Liver (tissue), 3 donors: Measurements from ENCODE around the gene PSD4.

ENCODE experiments used
- FOXA1 ChIP-seq: IDR thresholded peaks from 2 replicates; pipeline ENCODE4 v1.6.1; 2016; ENCODE audit warnings: antibody characterized with exemption
- GABPA ChIP-seq, 2 donors: IDR thresholded peaks in 1 of 2; conservative IDR thresholded peaks in 1 of 2; 2 replicates each; pipeline ENCODE4 v1.6.1; 2016; ENCODE audit warnings: antibody characterized with exemption in 2 of 2, mild to moderate bottlenecking in 1 of 2, moderate library complexity in 1 of 2
- JUND ChIP-seq, 2 donors: IDR thresholded peaks; 2 replicates each; pipeline ENCODE4 v1.6.1; 2016; ENCODE audit warnings: antibody characterized with exemption in 2 of 2
- MAX ChIP-seq: IDR thresholded peaks from 2 replicates; pipeline ENCODE4 v1.6.1; 2016; ENCODE audit warnings: antibody characterized with exemption
- RXRA ChIP-seq, 2 donors: IDR thresholded peaks; 2 replicates each; pipeline ENCODE4 v1.6.1; 2017 to 2018; ENCODE audit warnings: antibody characterized with exemption in 2 of 2, mild to moderate bottlenecking in 1 of 2
- SP1 ChIP-seq: IDR thresholded peaks from 2 replicates; pipeline ENCODE4 v1.6.1; 2018; ENCODE audit warnings: antibody characterized with exemption, mild to moderate bottlenecking
- TAF1 ChIP-seq: conservative IDR thresholded peaks from 2 replicates; pipeline ENCODE4 v1.6.1; 2016; ENCODE audit warnings: antibody characterized with exemption, mild to moderate bottlenecking
- YY1 ChIP-seq: IDR thresholded peaks from 2 replicates; pipeline ENCODE4 v1.6.1; 2016; ENCODE audit warnings: antibody characterized with exemption, mild to moderate bottlenecking
- TF ChIP-seq, protein P1 (sequence below): fragments of 150-350 bp; IDR thresholded peaks from 2 replicates; pipeline ENCODE4 v1.5.1; 2017; ENCODE audit warnings: improper control_type of control experiment, low read depth, low read length; ENCODE audit not compliant: missing input control
- TF ChIP-seq, protein P2 (sequence below): IDR thresholded peaks from 2 replicates; pipeline ENCODE4 v1.6.1; 2016; ENCODE audit warnings: antibody characterized with exemption
- donor health status: healthy.
- donor health status: healthy.

DNA sequence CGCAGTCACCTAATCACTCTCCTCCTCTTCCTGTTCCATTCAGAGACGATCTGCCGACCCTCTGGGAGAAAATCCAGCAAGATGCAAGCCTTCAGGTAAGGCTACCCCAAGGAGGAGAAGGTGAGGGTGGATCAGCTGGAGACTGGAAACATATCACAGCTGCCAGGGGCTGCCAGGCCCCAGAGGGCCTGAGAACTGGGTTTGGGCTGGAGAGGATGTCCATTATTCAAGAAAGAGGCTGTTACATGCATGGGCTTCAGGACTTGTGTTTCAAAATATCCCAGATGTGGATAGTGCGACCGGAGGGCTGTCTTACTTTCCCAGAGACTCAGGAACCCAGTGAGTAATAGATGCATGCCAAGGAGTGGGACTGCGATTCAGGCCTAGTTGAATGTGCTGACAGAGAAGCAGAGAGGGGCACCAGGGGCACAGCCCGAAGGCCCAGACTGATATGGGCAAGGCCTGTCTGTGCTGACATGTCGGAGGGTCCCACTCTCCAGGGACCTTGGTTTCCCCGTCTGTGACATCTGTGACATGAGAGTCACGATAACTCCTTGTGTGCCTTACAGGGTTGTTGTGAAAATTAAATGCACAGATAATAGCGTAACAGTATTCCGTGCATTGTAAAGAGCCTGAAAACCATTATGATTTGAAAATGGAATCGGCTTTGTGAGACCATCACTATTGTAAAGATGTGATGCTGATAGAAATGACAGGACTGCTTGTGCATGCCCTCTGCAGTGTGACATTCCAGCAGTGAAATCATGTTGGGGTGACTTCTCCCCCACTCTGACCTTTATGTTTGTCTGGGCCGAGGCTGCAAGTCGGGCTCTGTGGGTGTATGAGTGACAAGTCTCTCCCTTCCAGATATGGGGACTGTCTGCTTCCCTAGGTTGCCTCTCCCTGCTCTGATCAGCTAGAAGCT lies 45.9 kb upstream of the PSD4 start:
- TF ChIP-seq GABPA (IDR thresholded peaks at IDR 0.05 in 1 of 2, conservative IDR thresholded peaks at IDR 0.05 in 1 of 2) (no peak), JUND (IDR thresholded peaks at IDR 0.05) (no peak), MAX (no peak), TAF1 (peak; percentile 52), FOXA1 (no peak), YY1 (no peak), SP1 (no peak), RXRA (IDR thresholded peaks at IDR 0.05) (no peak)
- TF ChIP-seq, protein P1, sequence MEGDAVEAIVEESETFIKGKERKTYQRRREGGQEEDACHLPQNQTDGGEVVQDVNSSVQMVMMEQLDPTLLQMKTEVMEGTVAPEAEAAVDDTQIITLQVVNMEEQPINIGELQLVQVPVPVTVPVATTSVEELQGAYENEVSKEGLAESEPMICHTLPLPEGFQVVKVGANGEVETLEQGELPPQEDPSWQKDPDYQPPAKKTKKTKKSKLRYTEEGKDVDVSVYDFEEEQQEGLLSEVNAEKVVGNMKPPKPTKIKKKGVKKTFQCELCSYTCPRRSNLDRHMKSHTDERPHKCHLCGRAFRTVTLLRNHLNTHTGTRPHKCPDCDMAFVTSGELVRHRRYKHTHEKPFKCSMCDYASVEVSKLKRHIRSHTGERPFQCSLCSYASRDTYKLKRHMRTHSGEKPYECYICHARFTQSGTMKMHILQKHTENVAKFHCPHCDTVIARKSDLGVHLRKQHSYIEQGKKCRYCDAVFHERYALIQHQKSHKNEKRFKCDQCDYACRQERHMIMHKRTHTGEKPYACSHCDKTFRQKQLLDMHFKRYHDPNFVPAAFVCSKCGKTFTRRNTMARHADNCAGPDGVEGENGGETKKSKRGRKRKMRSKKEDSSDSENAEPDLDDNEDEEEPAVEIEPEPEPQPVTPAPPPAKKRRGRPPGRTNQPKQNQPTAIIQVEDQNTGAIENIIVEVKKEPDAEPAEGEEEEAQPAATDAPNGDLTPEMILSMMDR = no peak
- TF ChIP-seq, protein P2, sequence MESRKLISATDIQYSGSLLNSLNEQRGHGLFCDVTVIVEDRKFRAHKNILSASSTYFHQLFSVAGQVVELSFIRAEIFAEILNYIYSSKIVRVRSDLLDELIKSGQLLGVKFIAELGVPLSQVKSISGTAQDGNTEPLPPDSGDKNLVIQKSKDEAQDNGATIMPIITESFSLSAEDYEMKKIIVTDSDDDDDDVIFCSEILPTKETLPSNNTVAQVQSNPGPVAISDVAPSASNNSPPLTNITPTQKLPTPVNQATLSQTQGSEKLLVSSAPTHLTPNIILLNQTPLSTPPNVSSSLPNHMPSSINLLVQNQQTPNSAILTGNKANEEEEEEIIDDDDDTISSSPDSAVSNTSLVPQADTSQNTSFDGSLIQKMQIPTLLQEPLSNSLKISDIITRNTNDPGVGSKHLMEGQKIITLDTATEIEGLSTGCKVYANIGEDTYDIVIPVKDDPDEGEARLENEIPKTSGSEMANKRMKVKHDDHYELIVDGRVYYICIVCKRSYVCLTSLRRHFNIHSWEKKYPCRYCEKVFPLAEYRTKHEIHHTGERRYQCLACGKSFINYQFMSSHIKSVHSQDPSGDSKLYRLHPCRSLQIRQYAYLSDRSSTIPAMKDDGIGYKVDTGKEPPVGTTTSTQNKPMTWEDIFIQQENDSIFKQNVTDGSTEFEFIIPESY = no peak
